Body of pancreas (tissue), 4 donors: ENCODE measurements around the gene SRGAP1. TPM values are rescaled to one million over a fixed set of nuclear protein-coding genes. Genes with fewer than 3 reads are reported as not detected.

Experiments used
- ATAC-seq: fragments of 150-250 bp; one replicate; pipeline ENCODE4 v1.9.1; 2016
- DNase-seq, 4 donors: peaks; one replicate each; pipeline ENCODE4 v3.0.0-alpha.2; 2019
- H3K27ac ChIP-seq, 4 donors: fragments of 200-600 bp; sonication (generic); 1 replicate in 3 of 4; 2 replicates in 1 of 4; pipeline versions ENCODE4 v1.5.1 to v1.6.1; 2016 to 2019; ENCODE audit warnings: mild to moderate bottlenecking in 1 of 4, mixed read lengths in 1 of 4, moderate library complexity in 1 of 4
- H3K27me3 ChIP-seq, 2 donors: fragments of 200-600 bp; sonication (generic); one replicate each; pipeline ENCODE4 v1.6.0; 2016; ENCODE audit warnings: mild to moderate bottlenecking in 1 of 2
- H3K36me3 ChIP-seq, 2 donors: fragments of 200-600 bp; sonication (generic); replicated peaks in 1 of 2; 2 replicates each; pipeline ENCODE4 v1.5.1; 2016; ENCODE audit warnings: low read depth in 2 of 2; ENCODE audit not compliant: insufficient read depth in 1 of 2
- H3K4me1 ChIP-seq: fragments of 200-600 bp; sonication (generic); one replicate; pipeline ENCODE4 v1.6.0; 2016
- H3K4me3 ChIP-seq, 2 donors: fragments of 200-600 bp; sonication (generic); 1 replicate in 1 of 2; 2 replicates in 1 of 2; pipeline ENCODE4 v1.5.1; 2016 to 2019
- H3K9me3 ChIP-seq, 3 donors: fragments of 200-600 bp; sonication (generic); 1 replicate in 2 of 3; 2 replicates in 1 of 3; pipeline ENCODE4 v1.5.1; 2016
- POLR2A ChIP-seq, 3 donors: fragments of 450-650 bp; IDR thresholded peaks; one replicate each; pipeline ENCODE4 v1.6.1; 2016; ENCODE audit warnings: antibody characterized with exemption in 3 of 3, mild to moderate bottlenecking in 2 of 3
- WGBS, 2 donors: methylation state at CpG; one replicate each; pipeline ENCODE4 v1.1.5; 2017; 5-methylcytosine and 5-hydroxymethylcytosine counted together
- intact Hi-C: fragments of 100-400 bp; cut with DNase I; formaldehyde crosslinking; loops from one replicate; pipeline ENCODE4 v1.15.1; 2023
- total RNA-seq, 2 donors: library from RNA; depleted of rRNA; stranded (reverse); fragments of >200 nt; gene quantifications; one replicate each; pipeline ENCODE4 v1.1.0, GENCODE V29; 2016
- TF ChIP-seq, protein P1 (sequence below), 7 experiments: fragments of 450-650 bp in 4 of 7; fragments of 200-600 bp in 3 of 7; sonication (generic) in 3 of 7; IDR thresholded peaks; one replicate each; pipeline ENCODE4 v1.5.1; 2016 to 2019; ENCODE audit warnings: antibody characterized with exemption in 7 of 7

SRGAP1 gene
- total RNA-seq, 2 donors from 2014 or later: 8.8 to 14.8 TPM

- Histone ChIP-seq H3K9me3 (no peaks in the 10 kb centered on the region), H3K36me3 (no peaks in the 10 kb centered on the region), H3K27me3 (no peaks in the 10 kb centered on the region), H3K4me1 (no peaks in the 10 kb centered on the region), H3K4me3 (no peak overlapping the region), H3K27ac (no peak overlapping the region)
- intact Hi-C loops: no loop called here
- no peak for TF ChIP-seq POLR2A (IDR thresholded peaks at IDR 0.05)
- TF ChIP-seq, protein P1, sequence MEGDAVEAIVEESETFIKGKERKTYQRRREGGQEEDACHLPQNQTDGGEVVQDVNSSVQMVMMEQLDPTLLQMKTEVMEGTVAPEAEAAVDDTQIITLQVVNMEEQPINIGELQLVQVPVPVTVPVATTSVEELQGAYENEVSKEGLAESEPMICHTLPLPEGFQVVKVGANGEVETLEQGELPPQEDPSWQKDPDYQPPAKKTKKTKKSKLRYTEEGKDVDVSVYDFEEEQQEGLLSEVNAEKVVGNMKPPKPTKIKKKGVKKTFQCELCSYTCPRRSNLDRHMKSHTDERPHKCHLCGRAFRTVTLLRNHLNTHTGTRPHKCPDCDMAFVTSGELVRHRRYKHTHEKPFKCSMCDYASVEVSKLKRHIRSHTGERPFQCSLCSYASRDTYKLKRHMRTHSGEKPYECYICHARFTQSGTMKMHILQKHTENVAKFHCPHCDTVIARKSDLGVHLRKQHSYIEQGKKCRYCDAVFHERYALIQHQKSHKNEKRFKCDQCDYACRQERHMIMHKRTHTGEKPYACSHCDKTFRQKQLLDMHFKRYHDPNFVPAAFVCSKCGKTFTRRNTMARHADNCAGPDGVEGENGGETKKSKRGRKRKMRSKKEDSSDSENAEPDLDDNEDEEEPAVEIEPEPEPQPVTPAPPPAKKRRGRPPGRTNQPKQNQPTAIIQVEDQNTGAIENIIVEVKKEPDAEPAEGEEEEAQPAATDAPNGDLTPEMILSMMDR (IDR thresholded peaks at IDR 0.05): no peak
- ATAC-seq (no peak), DNase-seq (no peak)
- 65 to 72% methylated on average over 3 of the region's 3 CpGs for WGBS, 2 donors
These were observed 325.5 kb downstream of the SRGAP1 start for GRCh38 chr12:64170024-64170423.

DNA sequence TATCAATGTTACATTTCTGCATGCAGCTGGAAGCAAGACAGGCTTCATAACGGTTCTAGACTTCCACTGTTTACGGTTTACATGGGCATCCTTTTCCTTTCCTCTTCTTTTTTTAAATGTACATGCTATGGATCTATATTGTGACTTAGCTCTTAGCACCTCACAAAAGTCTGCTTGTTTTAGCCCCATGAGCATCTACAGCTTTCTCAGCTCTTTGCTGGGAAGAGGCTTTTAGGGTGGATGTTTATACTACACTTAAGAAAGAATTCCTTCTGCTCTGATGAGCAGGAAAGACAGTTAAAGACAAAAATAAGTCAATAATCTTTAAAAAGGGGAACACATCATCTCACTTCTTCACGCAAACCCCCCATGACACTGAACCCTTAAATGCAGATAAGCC is 326.2 kb downstream of the SRGAP1 start:
- H3K4me1 ChIP-seq: no peaks in the 10 kb centered on the region
- no peak for TF ChIP-seq POLR2A (IDR thresholded peaks at IDR 0.05)
- TF ChIP-seq, protein P1 (IDR thresholded peaks at IDR 0.05): no peak
- no peaks in the 10 kb centered on the region for H3K27me3 ChIP-seq
- H3K27ac ChIP-seq: no peak overlapping the region
- H3K36me3 ChIP-seq: no peaks in the 10 kb centered on the region
- intact Hi-C loops: no loop called here
- no peak for DNase-seq
- H3K4me3 ChIP-seq: no peak overlapping the region
- no peaks in the 10 kb centered on the region for H3K9me3 ChIP-seq
- no peak for ATAC-seq
- WGBS, 2 donors: 79 to 84% methylated on average over 3 of the region's 3 CpGs

- Histone ChIP-seq H3K4me1 (no peaks in the 10 kb centered on the region), H3K27ac (no peak overlapping the region), H3K27me3 (no peaks in the 10 kb centered on the region), H3K4me3 (no peak overlapping the region), H3K36me3 (no peaks in the 10 kb centered on the region), H3K9me3 (no peaks in the 10 kb centered on the region)
- DNase-seq (no peak), ATAC-seq (no peak)
- TF ChIP-seq, protein P1 (IDR thresholded peaks at IDR 0.05): no peak
- no peak for TF ChIP-seq POLR2A (IDR thresholded peaks at IDR 0.05)
- intact Hi-C loops: no loop called here
- 86% methylated on average over 1 of the region's 1 CpG for WGBS, 2 donors
These were observed 327.2 kb downstream of the SRGAP1 start for GRCh38 chr12:64171715-64172114.

DNA sequence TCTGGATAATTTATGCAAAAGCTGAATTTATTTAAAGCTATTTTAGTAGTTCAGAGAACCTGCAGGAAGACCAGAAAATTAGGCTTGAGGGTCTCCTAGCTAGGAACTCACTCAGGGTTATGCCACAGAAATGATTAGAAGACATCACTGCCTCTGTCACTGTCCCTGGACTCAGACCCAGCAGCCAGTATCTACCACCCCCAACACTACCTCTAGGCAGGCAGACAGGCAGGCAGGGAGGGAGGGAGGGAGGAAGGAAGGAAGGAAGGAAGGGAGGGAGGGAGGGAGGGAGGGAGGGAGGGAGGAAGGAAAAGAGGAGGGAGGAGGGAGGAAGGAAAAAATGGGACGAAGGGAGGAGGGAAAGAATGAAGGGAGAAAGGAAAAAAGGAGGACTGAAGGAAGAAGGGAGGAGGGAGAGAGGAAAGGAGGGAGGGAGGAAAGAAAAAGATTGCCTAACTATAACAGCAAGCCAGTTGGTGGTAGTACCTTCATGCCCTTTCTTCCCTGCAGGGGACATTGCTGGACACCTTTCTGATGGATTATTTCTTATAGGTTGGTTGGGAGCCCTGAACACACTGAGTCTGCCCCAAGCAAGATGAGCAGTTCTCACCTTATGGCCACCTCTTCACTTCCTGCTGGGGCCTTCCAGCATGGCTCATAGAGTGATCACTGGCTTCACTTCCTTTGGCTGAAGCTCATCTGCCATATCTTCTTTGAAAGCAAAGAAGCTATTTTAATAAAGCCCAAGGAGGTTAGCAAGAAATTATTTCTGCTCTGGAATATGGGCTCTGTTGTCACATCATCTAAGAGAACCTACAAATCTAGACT is 327.9 kb downstream of the SRGAP1 start:
- intact Hi-C loops: no loop called here
- no peak overlapping the region for H3K4me3 ChIP-seq
- WGBS, 2 donors: 58 to 63% methylated on average over 1 of the region's 1 CpG
- no peak for DNase-seq
- H3K27ac ChIP-seq: no peak overlapping the region
- TF ChIP-seq, protein P1 (IDR thresholded peaks at IDR 0.05): no peak
- no peak for TF ChIP-seq POLR2A (IDR thresholded peaks at IDR 0.05)
- H3K27me3 ChIP-seq: no peaks in the 10 kb centered on the region
- H3K4me1 ChIP-seq: no peaks in the 10 kb centered on the region
- no peak for ATAC-seq
- H3K9me3 ChIP-seq: no peaks in the 10 kb centered on the region
- H3K36me3 ChIP-seq: no peaks in the 10 kb centered on the region

GRCh38 chr12:64173456-64173855 is 329.0 kb downstream of the SRGAP1 start:
- Histone ChIP-seq H3K4me1 (no peaks in the 10 kb centered on the region), H3K4me3 (no peak overlapping the region), H3K9me3 (no peaks in the 10 kb centered on the region), H3K36me3 (no peaks in the 10 kb centered on the region), H3K27ac (no peak overlapping the region), H3K27me3 (no peaks in the 10 kb centered on the region)
- ATAC-seq (peak; percentile 27), DNase-seq (peak in 2 of 4 donors; percentile 15 to 22)
- 46 to 68% methylated on average over 3 of the region's 3 CpGs for WGBS, 2 donors
- no peak for TF ChIP-seq POLR2A (IDR thresholded peaks at IDR 0.05)
- intact Hi-C loops: no loop called here
